HL-60 (cell line): ENCODE results near the gene CLDN18.

Source experiments
- DNase-seq, 2 experiments: peaks; one replicate each; pipeline ENCODE4 v3.0.0-alpha.2; 2010 to 2020; ENCODE audit warnings: low read depth in 1 of 2, low spot score in 1 of 2
- H3K27ac ChIP-seq: fragments of 250-450 bp; sonication (Bioruptor Pico); replicated peaks from 2 replicates; pipeline ENCODE4 v1.5.1; 2020; ENCODE audit warnings: mild to moderate bottlenecking, moderate library complexity
- H3K27me3 ChIP-seq: fragments of 250-450 bp; sonication (Bioruptor Pico); 2 replicates; pipeline ENCODE4 v1.5.1; 2021; ENCODE audit warnings: mild to moderate bottlenecking, moderate library complexity; ENCODE audit not compliant: insufficient read depth, poor library complexity, severe bottlenecking
- H3K4me3 ChIP-seq: replicated peaks from 2 replicates; pipeline ENCODE4 v1.5.1; 2011; ENCODE audit warnings: mild to moderate bottlenecking, control low read depth, low read length; ENCODE audit not compliant: insufficient read depth
- CTCF ChIP-seq: IDR thresholded peaks from one replicate; pipeline ENCODE4 v1.5.1; 2011; ENCODE audit warnings: low read length, control low read depth, inconsistent platforms; ENCODE audit not compliant: insufficient read depth
- GABPA ChIP-seq: IDR thresholded peaks from 2 replicates; pipeline ENCODE4 v1.6.1; 2012; ENCODE audit warnings: low read depth
- POLR2AphosphoS5 ChIP-seq: IDR thresholded peaks from 2 replicates; pipeline ENCODE4 v1.6.1; 2012; ENCODE audit warnings: low read depth
- REST ChIP-seq: IDR thresholded peaks from 2 replicates; pipeline ENCODE4 v1.6.1; 2012; ENCODE audit warnings: low read depth; ENCODE audit not compliant: insufficient replicate concordance
- SPI1 ChIP-seq: IDR thresholded peaks from 2 replicates; pipeline ENCODE4 v1.6.1; 2012; ENCODE audit warnings: low read depth, mild to moderate bottlenecking, borderline replicate concordance

CLDN18 gene

GRCh38 chr3:137988152-137988551 is 21.8 kb upstream of the CLDN18 start:
- DNase-seq = no peak
- TF ChIP-seq POLR2AphosphoS5 (no peak), CTCF (no peak), GABPA (no peak), REST (no peak)
- Histone ChIP-seq H3K4me3 (no peak overlapping the region), H3K27me3 (no peaks in the 10 kb centered on the region), H3K27ac (no peak overlapping the region)

GRCh38 chr3:137988982-137989381 is 21.0 kb upstream of the CLDN18 start:
- Histone ChIP-seq H3K4me3 (no peak overlapping the region), H3K27ac (no peak overlapping the region), H3K27me3 (no peaks in the 10 kb centered on the region)
- TF ChIP-seq CTCF (no peak), REST (no peak), GABPA (no peak), POLR2AphosphoS5 (no peak), SPI1 (no peak)
- no peak for DNase-seq

- no peak for TF ChIP-seq REST
- no peak for TF ChIP-seq SPI1
- TF ChIP-seq POLR2AphosphoS5 = no peak
- TF ChIP-seq GABPA = no peak
- no peak for TF ChIP-seq CTCF
Observed at GRCh38 chr3:137990427-137990826, 19.5 kb upstream of the CLDN18 start.

More at GRCh38 chr3:137990427-137990826, 19.5 kb upstream of the CLDN18 start:
- Histone ChIP-seq H3K27ac (no peak overlapping the region), H3K27me3 (no peaks in the 10 kb centered on the region), H3K4me3 (no peak overlapping the region)
- DNase-seq = no peak
